ENCODE results near the gene ZAR1. TPM values are rescaled to one million over a fixed set of nuclear protein-coding genes. Genes with fewer than 3 reads are reported as not detected.
A peak's percentile ranks its signal among the peaks of the same experiment; 100 is the strongest.

Gene ZAR1
- total and polyA plus RNA-seq, 9 of the 15 experiments (the other 6 are each of a cell fraction or from before 2014, with no cell fraction given), result 0.07 to 0.84 (median 0.28) TPM; not detected in 1

GRCh38 chr4:48495941-48496340, 5.9 kb downstream of the ZAR1 start:
- Histone ChIP-seq H4K20me1 (replicated peaks; ENCODE audit: control insufficient read depth, insufficient read depth, low read length) (no peaks in the 10 kb centered on the region), H3K9me3 (replicated peaks; ENCODE audit: control insufficient read depth, insufficient read depth, low read depth, low read length) (no peaks in the 10 kb centered on the region), H3K79me2 (ENCODE audit: control insufficient read depth, insufficient read depth, low read length) (no peaks in the 10 kb centered on the region), H3K9ac (ENCODE audit: insufficient read depth in 1 of 2, low read depth in 2 of 2, low read length in 2 of 2) (no peak overlapping the region; a peak in 1 of 4 replicates), H3K36me3 (ENCODE audit: control insufficient read depth, insufficient read depth, low read length) (peaks cover 83% of the 10 kb centered on the region; the same call in 2 of the 3 replicates), H3K27me3 (ENCODE audit: control insufficient read depth in 2 of 2, insufficient read depth in 2 of 2, low read length in 2 of 2) (no peaks in the 10 kb centered on the region), H3K9me1 (ENCODE audit: control insufficient read depth, insufficient read depth, low read length) (no peaks in the 10 kb centered on the region), H2AFZ (ENCODE audit: low read depth, low read length) (no peak overlapping the region), H3K4me2 (ENCODE audit: insufficient read depth, low read length) (no peak overlapping the region), H3K27ac (ENCODE audit: extremely low read depth, low read depth, low read length) (no peak overlapping the region), H3K4me1 (replicated peaks in 1 of 2; ENCODE audit: control insufficient read depth in 2 of 2, insufficient read depth in 2 of 2, low read length in 2 of 2) (no peaks in the 10 kb centered on the region; a peak in 1 of 5 replicates), H3K4me3 (no peak overlapping the region)
- in situ Hi-C loops (cut with MboI), result no loop called here
- CTCF ChIA-PET (ENCODE audit: low intra/inter-chr PET ratio), result no interaction called here
- intact Hi-C loops (cut with micrococcal nuclease), result no loop called here
- ATAC-seq (peak; percentile 36; the same call in 2 of the 3 replicates), DNase-seq (ENCODE audit: extremely low read depth in 1 of 4, low spot score in 3 of 4) (no peak), FAIRE-seq (no peak)
- 50% methylated on average over 2 of the region's 2 CpGs for WGBS (ENCODE audit: insufficient coverage, low coverage, missing lambda C conversion rate)
- TSS peak; percentile 26 for BruUV-seq (replicated peaks)
- POLR2A ChIA-PET, result interaction anchor here (0.6 to 1.5 kb wide), 3 partner anchors 9 to 18 kb away, joined by 3 to 4 read pairs (median 4); no protein-coding TSS in a partner anchor
- TF ChIP-seq TAL1 (IDR thresholded peaks at IDR 0.05), result peak; percentile 34; the same call in 1 of the 2 replicates
- no peak for TF ChIP-seq RCOR1 (IDR thresholded peaks at IDR 0.05; ENCODE audit: borderline replicate concordance in 1 of 2, low read depth in 2 of 2, low read length in 2 of 2)
- peak; percentile 64 for TF ChIP-seq CBFA2T3 (IDR thresholded peaks at IDR 0.05)
- peak; percentile 44; the same call in 1 of the 2 replicates for TF ChIP-seq CBFA2T2 (conservative IDR thresholded peaks at IDR 0.05)
- no peak for TF ChIP-seq NFRKB (IDR thresholded peaks at IDR 0.05; ENCODE audit: low read depth)
- 0 out of 2 replicates have a peak, but pooled peaks have one; percentile 7 for TF ChIP-seq NFIC (IDR thresholded peaks at IDR 0.05)

GRCh38 chr4:48498895-48499294, 8.8 kb downstream of the ZAR1 start:
- ATAC-seq, result no peak
- no peak overlapping the region for H2AFZ ChIP-seq (ENCODE audit: low read depth, low read length)
- H3K27ac ChIP-seq (ENCODE audit: extremely low read depth, low read depth, low read length), result no peak overlapping the region
- DNase-seq (ENCODE audit: extremely low read depth in 1 of 4, low spot score in 3 of 4), result no peak
- 89% methylated on average over 4 of the region's 4 CpGs for whole genome bisulfite sequencing (ENCODE audit: insufficient coverage, low coverage, missing lambda C conversion rate)
- ChIA-PET CTCF (ENCODE audit: low intra/inter-chr PET ratio) (no interaction called here), POLR2A (interaction anchor here (1.0 kb wide), 1 partner anchor 8 kb away, joined by 3 read pairs; no protein-coding TSS in a partner anchor)
- H3K9ac ChIP-seq (ENCODE audit: insufficient read depth in 1 of 2, low read depth in 2 of 2, low read length in 2 of 2), result no peak overlapping the region
- no peaks in the 10 kb centered on the region for H3K79me2 ChIP-seq (ENCODE audit: control insufficient read depth, insufficient read depth, low read length)
- H3K4me1 ChIP-seq (replicated peaks in 1 of 2; ENCODE audit: control insufficient read depth in 2 of 2, insufficient read depth in 2 of 2, low read length in 2 of 2), result no peaks in the 10 kb centered on the region; a peak in 2 of 5 replicates
- peaks cover 74% of the 10 kb centered on the region; the same call in 2 of the 3 replicates for H3K36me3 ChIP-seq (ENCODE audit: control insufficient read depth, insufficient read depth, low read length)
- no peaks in the 10 kb centered on the region for H4K20me1 ChIP-seq (replicated peaks; ENCODE audit: control insufficient read depth, insufficient read depth, low read length)
- no peak for TF ChIP-seq ZNF12 (CRISPR knock-in tag; IDR thresholded peaks at IDR 0.05)
- TF ChIP-seq ZNF134 (CRISPR knock-in tag; conservative IDR thresholded peaks at IDR 0.05), result no peak
- in situ Hi-C loops (cut with MboI), result no loop called here
- no peak for FAIRE-seq
- H3K4me2 ChIP-seq (ENCODE audit: insufficient read depth, low read length), result no peak overlapping the region
- no peaks in the 10 kb centered on the region for H3K9me3 ChIP-seq (replicated peaks; ENCODE audit: control insufficient read depth, insufficient read depth, low read depth, low read length)
- intact Hi-C loops (cut with micrococcal nuclease), result no loop called here
- BruUV-seq (replicated peaks), result no TSS peak
- H3K4me3 ChIP-seq, result no peak overlapping the region
- H3K27me3 ChIP-seq (ENCODE audit: control insufficient read depth in 2 of 2, insufficient read depth in 2 of 2, low read length in 2 of 2), result no peaks in the 10 kb centered on the region
- H3K9me1 ChIP-seq (ENCODE audit: control insufficient read depth, insufficient read depth, low read length), result no peaks in the 10 kb centered on the region

All from K562 (cell line).